Mucosa of rectum (tissue), 2 donors: ENCODE results near the gene ENO1.
"Not testable (repeated sequence)": the region's sequence is repeated elsewhere in the genome, so short reads cannot be mapped to it uniquely, and the experiment has no call there.

Experiments
- H3K27ac ChIP-seq, 2 donors: one replicate each; pipeline ENCODE4 v1.7.0; 2013; ENCODE audit warnings: inconsistent platforms in 2 of 2, low read depth in 2 of 2, low read length in 2 of 2
- H3K27me3 ChIP-seq, 2 donors: one replicate each; pipeline ENCODE4 v1.7.0; 2013; ENCODE audit warnings: low read length in 2 of 2; ENCODE audit not compliant: control insufficient read depth in 2 of 2, insufficient read depth in 2 of 2
- H3K36me3 ChIP-seq, 2 donors: one replicate each; pipeline ENCODE4 v1.7.0; 2013; ENCODE audit warnings: low read length in 2 of 2; ENCODE audit not compliant: control insufficient read depth in 2 of 2, insufficient read depth in 2 of 2
- H3K4me1 ChIP-seq, 2 donors: one replicate each; pipeline ENCODE4 v1.7.0; 2013; ENCODE audit warnings: low read length in 2 of 2, mild to moderate bottlenecking in 1 of 2; ENCODE audit not compliant: control insufficient read depth in 2 of 2, insufficient read depth in 2 of 2
- H3K4me3 ChIP-seq, 2 donors: one replicate each; pipeline ENCODE4 v1.7.0; 2013; ENCODE audit warnings: low read length in 2 of 2
- H3K9ac ChIP-seq, 2 donors: one replicate each; pipeline ENCODE4 v1.7.0; 2013; ENCODE audit warnings: low read length in 2 of 2, low read depth in 1 of 2, mild to moderate bottlenecking in 1 of 2
- H3K9me3 ChIP-seq, 2 donors: one replicate each; pipeline ENCODE4 v1.7.0; 2013; ENCODE audit warnings: low read length in 2 of 2; ENCODE audit not compliant: control insufficient read depth in 2 of 2
- donor health status: healthy.
- donor health status: Normal muscosa, but diverticular disease.

ENO1 gene

GRCh38 chr1:8822373-8823294, 55.9 kb downstream of the ENO1 start:
- Histone ChIP-seq H3K9me3 (no peaks in the 10 kb centered on the region), H3K36me3 (no peaks in the 10 kb centered on the region), H3K4me1 (peaks cover 4 to 6% of the 10 kb centered on the region in 2 donors), H3K4me3 (no peak overlapping the region), H3K9ac (peak overlapping the region in 1 of 2 donors; percentile 0), H3K27me3 (no peaks in the 10 kb centered on the region), H3K27ac (peak overlapping the region; percentile 48 to 72)

- no peak overlapping the region for H3K9ac ChIP-seq
- no peaks in the 10 kb centered on the region for H3K36me3 ChIP-seq
- H3K4me1 ChIP-seq: peaks cover 4 to 15% of the 10 kb centered on the region in 2 donors
- no peaks in the 10 kb centered on the region for H3K27me3 ChIP-seq
- no peak overlapping the region for H3K27ac ChIP-seq
- H3K9me3 ChIP-seq: no peaks in the 10 kb centered on the region
- no peak overlapping the region for H3K4me3 ChIP-seq
These were observed 57.4 kb downstream of the ENO1 start for GRCh38 chr1:8821084-8821483.

- H3K27ac ChIP-seq, H3K9ac ChIP-seq, H3K27me3 ChIP-seq, H3K9me3 ChIP-seq, H3K4me3 ChIP-seq, H3K36me3 ChIP-seq: not testable (repeated sequence)
- H3K4me1 ChIP-seq: peaks cover 4 to 24% of the 10 kb centered on the region in 2 donors
These were observed 59.7 kb downstream of the ENO1 start for GRCh38 chr1:8818789-8819188.

GRCh38 chr1:8818325-8818775, 60.1 kb downstream of the ENO1 start:
- Histone ChIP-seq H3K9ac (peak overlapping the region; percentile 76 to 94), H3K9me3 (no peaks in the 10 kb centered on the region), H3K36me3 (no peaks in the 10 kb centered on the region), H3K4me1 (peaks cover 4 to 24% of the 10 kb centered on the region in 2 donors), H3K27me3 (no peaks in the 10 kb centered on the region), H3K4me3 (peak overlapping the region; percentile 79 to 80), H3K27ac (peak overlapping the region; percentile 84 to 93)

GRCh38 chr1:8817412-8818324, 60.8 kb downstream of the ENO1 start, which contains the start of gene RERE:
Gene RERE (minus strand): TSS chr1:8817640.
- Histone ChIP-seq H3K4me1 (peaks cover 3 to 22% of the 10 kb centered on the region in 2 donors), H3K36me3 (no peaks in the 10 kb centered on the region), H3K9me3 (no peaks in the 10 kb centered on the region), H3K4me3 (peak within 1 kb of the TSS; percentile 90 to 92), H3K9ac (peak within 1 kb of the TSS; percentile 88 to 94), H3K27ac (peak within 1 kb of the TSS; percentile 91 to 93), H3K27me3 (no peaks in the 10 kb centered on the region)

GRCh38 chr1:8816831-8817411, 61.6 kb downstream of the ENO1 start:
- Histone ChIP-seq H3K9ac (peak overlapping the region; percentile 88 to 94), H3K4me3 (peak overlapping the region; percentile 90 to 92), H3K4me1 (peaks cover 0 to 19% of the 10 kb centered on the region in 2 donors), H3K27me3 (no peaks in the 10 kb centered on the region), H3K27ac (peak overlapping the region; percentile 91 to 93), H3K9me3 (no peaks in the 10 kb centered on the region), H3K36me3 (no peaks in the 10 kb centered on the region)

GRCh38 chr1:8816264-8816663, 62.2 kb downstream of the ENO1 start:
- Histone ChIP-seq H3K27me3 (no peaks in the 10 kb centered on the region), H3K9me3 (no peaks in the 10 kb centered on the region), H3K4me1 (peaks cover 0 to 19% of the 10 kb centered on the region in 2 donors), H3K36me3 (no peaks in the 10 kb centered on the region), H3K9ac (peak overlapping the region in 1 of 2 donors; percentile 94), H3K27ac (peak overlapping the region; percentile 91 to 93), H3K4me3 (peak overlapping the region; percentile 90 to 92)

- no peaks in the 10 kb centered on the region for H3K36me3 ChIP-seq
- H3K9ac ChIP-seq: peak overlapping the region in 1 of 2 donors; percentile 26
- H3K4me3 ChIP-seq: peak overlapping the region; percentile 17 to 92
- peak overlapping the region in 1 of 2 donors; percentile 7 for H3K27ac ChIP-seq
- no peaks in the 10 kb centered on the region for H3K27me3 ChIP-seq
- no peaks in the 10 kb centered on the region for H3K9me3 ChIP-seq
- peaks cover 0 to 19% of the 10 kb centered on the region in 2 donors for H3K4me1 ChIP-seq
These were observed 62.8 kb downstream of the ENO1 start for GRCh38 chr1:8815582-8816151.

GRCh38 chr1:8814865-8815264, 63.6 kb downstream of the ENO1 start:
- no peak overlapping the region for H3K9ac ChIP-seq
- no peak overlapping the region for H3K27ac ChIP-seq
- H3K36me3 ChIP-seq: no peaks in the 10 kb centered on the region
- no peak overlapping the region for H3K4me3 ChIP-seq
- H3K27me3 ChIP-seq: no peaks in the 10 kb centered on the region
- peaks cover 0 to 19% of the 10 kb centered on the region in 2 donors for H3K4me1 ChIP-seq
- H3K9me3 ChIP-seq: no peaks in the 10 kb centered on the region
